NCI-H748 treated with DMSO at 0.1 percent for 48 hours (cell line): ENCODE measurements around the gene PSTPIP1.

Experiments
- DNase-seq: peaks from one replicate; lab custom pipeline; 2025; lab: John Stamatoyannopoulos, UW

Gene PSTPIP1

GRCh38 chr15:76978522-76979330 is 16.2 kb upstream of the PSTPIP1 start:
- DNase-seq = no peak

GRCh38 chr15:76979331-76979925 is 15.5 kb upstream of the PSTPIP1 start:
- no peak for DNase-seq

DNA sequence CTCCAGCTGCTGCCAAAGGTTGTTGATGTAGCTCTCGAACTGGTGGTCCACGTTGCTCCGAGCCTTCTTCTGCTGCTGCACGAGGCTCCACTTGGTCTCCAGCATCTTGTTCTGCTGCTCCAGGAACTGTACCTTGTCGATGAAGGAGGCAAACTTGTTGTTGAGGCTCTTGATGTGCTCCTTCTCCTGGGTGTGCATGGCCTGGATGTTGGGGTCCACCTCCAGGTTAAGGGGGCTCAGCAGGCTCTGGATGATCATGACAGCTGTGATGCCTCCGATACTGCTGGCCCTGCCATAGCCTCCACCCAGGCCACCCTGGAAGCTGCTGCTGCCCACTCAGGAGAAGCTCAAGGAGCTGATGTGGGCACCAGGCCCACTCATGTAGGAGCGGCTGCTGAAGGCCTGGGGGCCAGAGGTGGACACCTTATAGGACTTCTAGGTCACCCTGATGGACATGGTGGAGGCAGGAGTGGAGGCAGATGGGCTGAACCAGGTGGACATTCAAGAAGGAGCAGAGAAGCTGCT is 14.9 kb upstream of the PSTPIP1 start:
- DNase-seq = no peak

DNA sequence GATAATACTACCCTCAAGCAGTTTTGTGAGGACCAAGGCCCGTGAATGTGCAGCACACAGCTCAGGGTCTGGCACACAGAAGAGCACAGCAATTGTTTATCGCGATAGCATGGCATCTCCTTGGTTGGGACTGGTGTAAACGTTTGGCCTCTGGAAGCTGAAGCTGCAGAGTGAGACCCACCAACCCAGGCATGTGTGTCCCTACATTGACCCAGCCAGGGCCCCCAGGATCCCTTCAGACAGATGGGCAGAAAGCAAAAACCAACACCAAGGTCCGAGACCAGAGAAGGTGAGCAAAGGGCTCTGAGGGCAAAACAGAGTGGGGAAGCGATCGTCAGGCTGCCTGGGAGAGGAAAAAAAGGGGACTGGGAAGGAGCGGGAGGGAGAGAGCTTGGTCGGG is 12.6 kb upstream of the PSTPIP1 start:
- DNase-seq = no peak

- DNase-seq = no peak
Observed at GRCh38 chr15:76982756-76983155, 12.2 kb upstream of the PSTPIP1 start.

- no peak for DNase-seq
Observed at GRCh38 chr15:76983590-76984375, 11.1 kb upstream of the PSTPIP1 start.

- no peak for DNase-seq
Observed at GRCh38 chr15:76986743-76987142, 8.2 kb upstream of the PSTPIP1 start.

- no peak for DNase-seq
Observed at GRCh38 chr15:76987276-76987675, 7.7 kb upstream of the PSTPIP1 start.

- no peak for DNase-seq
Observed at GRCh38 chr15:76987896-76988860, 6.7 kb upstream of the PSTPIP1 start.

GRCh38 chr15:76988867-76989780 is 5.8 kb upstream of the PSTPIP1 start:
- no peak for DNase-seq

DNA sequence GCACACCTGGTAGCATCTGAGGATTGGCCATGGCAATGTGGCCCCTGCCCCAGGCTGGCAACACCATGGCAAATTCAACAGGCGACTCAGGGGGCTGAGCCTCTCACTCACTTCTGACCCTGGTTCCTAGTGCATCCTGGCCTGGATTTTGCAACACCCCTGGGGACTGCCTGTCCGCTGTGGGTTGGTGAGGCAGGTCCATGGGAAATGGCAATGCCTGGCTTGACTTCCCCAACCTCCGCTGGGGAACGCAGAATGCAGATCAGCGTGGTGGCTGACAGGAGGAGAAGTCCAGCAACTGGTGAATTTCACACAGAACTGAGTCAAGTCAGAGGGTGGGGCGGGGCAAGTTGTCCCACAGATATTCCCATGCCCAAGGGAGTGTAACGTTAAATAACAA is 3.9 kb upstream of the PSTPIP1 start:
- DNase-seq = no peak

GRCh38 chr15:76991741-76992645 is 2.9 kb upstream of the PSTPIP1 start:
- no peak for DNase-seq

GRCh38 chr15:76993114-76993725 is 1.7 kb upstream of the PSTPIP1 start:
- DNase-seq = no peak

GRCh38 chr15:76994001-76994400 is 925 bp upstream of the PSTPIP1 start:
- DNase-seq = no peak

DNA sequence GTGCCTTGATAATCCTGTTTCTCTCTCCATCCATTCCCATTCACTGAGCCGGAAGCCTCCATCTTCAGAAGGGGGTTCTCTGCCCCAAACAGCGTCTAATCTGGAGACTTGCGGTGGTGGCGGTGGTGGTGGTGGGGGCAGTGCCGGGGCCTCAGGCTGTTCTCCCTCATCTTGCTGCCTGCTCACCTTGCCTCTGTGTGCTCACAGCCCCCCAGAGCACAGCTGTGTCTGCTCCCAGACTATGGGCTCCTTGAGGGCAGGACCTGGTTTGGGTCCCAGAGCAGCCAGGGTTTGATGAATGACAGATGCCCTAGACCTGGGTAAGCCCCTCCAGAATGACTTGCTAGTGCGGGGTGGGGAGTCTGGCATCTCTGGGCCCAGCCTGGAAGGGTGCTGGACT is 430 bp upstream of the PSTPIP1 start:
- DNase-seq = no peak

DNA sequence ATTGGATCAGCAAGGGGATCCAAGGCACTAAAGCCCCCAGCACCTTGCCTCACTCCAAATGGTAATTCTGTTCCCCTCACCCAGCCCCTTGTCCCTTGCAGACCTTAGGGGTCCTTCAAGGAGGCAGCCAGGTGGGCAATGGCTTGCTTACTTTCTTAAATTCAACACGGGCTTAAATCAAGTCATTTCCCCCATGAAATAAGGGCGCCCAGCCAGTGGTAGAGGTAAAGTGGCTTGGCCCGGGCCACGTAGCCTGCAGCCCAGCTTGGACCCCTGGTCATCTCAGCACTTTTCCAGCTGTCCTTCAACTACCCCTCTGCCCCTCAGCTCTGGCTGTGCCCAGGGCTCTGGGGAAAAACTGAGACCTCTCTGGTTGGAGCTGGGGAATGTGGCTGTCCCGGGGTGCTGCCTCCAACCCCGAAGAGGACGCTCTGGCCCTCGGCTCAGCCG is 1.2 kb downstream of the PSTPIP1 start:
- DNase-seq = no peak

GRCh38 chr15:76996526-76997401 is 1.8 kb downstream of the PSTPIP1 start:
- no peak for DNase-seq
